Parathyroid adenoma (tissue), 2 donors: ENCODE data around the gene SHANK1.

Source experiments
- H2AFZ ChIP-seq: fragments of 300-600 bp; sonication (generic); one replicate; pipeline ENCODE4 v1.7.0; 2017; ENCODE audit warnings: antibody characterized with exemption, mild to moderate bottlenecking
- H3K27ac ChIP-seq: fragments of 300-600 bp; sonication (generic); one replicate; pipeline ENCODE4 v1.7.0; 2017
- H3K27me3 ChIP-seq: fragments of 300-600 bp; sonication (generic); one replicate; pipeline ENCODE4 v1.7.0; 2017; ENCODE audit warnings: low read length; ENCODE audit not compliant: control insufficient read depth, insufficient read depth
- H3K36me3 ChIP-seq: fragments of 300-600 bp; sonication (generic); one replicate; pipeline ENCODE4 v1.7.0; 2017; ENCODE audit warnings: low read length; ENCODE audit not compliant: control insufficient read depth, insufficient read depth
- H3K4me1 ChIP-seq: fragments of 300-600 bp; sonication (generic); one replicate; pipeline ENCODE4 v1.7.0; 2017; ENCODE audit warnings: control low read depth
- H3K4me2 ChIP-seq: fragments of 300-600 bp; sonication (generic); one replicate; pipeline ENCODE4 v1.7.0; 2017; ENCODE audit warnings: low read length
- H3K4me3 ChIP-seq: fragments of 300-600 bp; sonication (generic); one replicate; pipeline ENCODE4 v1.7.0; 2017; ENCODE audit warnings: low read depth, low read length
- H3K79me2 ChIP-seq: fragments of 300-600 bp; sonication (generic); one replicate; pipeline ENCODE4 v1.7.0; 2017; ENCODE audit warnings: control low read depth
- H3K9ac ChIP-seq: fragments of 300-600 bp; sonication (generic); one replicate; pipeline ENCODE4 v1.7.0; 2017; ENCODE audit warnings: mild to moderate bottlenecking
- H3K9me3 ChIP-seq: fragments of 300-600 bp; sonication (generic); one replicate; pipeline ENCODE4 v1.7.0; 2017; ENCODE audit warnings: low read length; ENCODE audit not compliant: control insufficient read depth
- CTCF ChIP-seq: fragments of 300-600 bp; sonication (generic); IDR thresholded peaks from one replicate; pipeline ENCODE4 v1.7.0; 2017; ENCODE audit warnings: antibody characterized with exemption, mild to moderate bottlenecking
- donor health status: primary hyperparathyroidism.

Gene SHANK1

GRCh38 chr19:50678323-50678722 is 41.3 kb downstream of the SHANK1 start:
- TF ChIP-seq CTCF: no peak
- Histone ChIP-seq H2AFZ (no peak overlapping the region), H3K9me3 (no peaks in the 10 kb centered on the region), H3K36me3 (no peaks in the 10 kb centered on the region), H3K9ac (no peak overlapping the region), H3K4me3 (no peak overlapping the region), H3K79me2 (no peaks in the 10 kb centered on the region), H3K4me1 (no peaks in the 10 kb centered on the region), H3K27me3 (no peaks in the 10 kb centered on the region), H3K4me2 (no peak overlapping the region), H3K27ac (no peak overlapping the region)

- Histone ChIP-seq H3K9me3 (no peaks in the 10 kb centered on the region), H3K4me3 (no peak overlapping the region), H3K9ac (no peak overlapping the region), H3K27me3 (no peaks in the 10 kb centered on the region), H3K4me2 (no peak overlapping the region), H3K36me3 (no peaks in the 10 kb centered on the region), H3K27ac (no peak overlapping the region), H3K79me2 (no peaks in the 10 kb centered on the region), H2AFZ (no peak overlapping the region), H3K4me1 (no peaks in the 10 kb centered on the region)
- no peak for TF ChIP-seq CTCF
Measured at GRCh38 chr19:50677636-50678035, 42.0 kb downstream of the SHANK1 start.

GRCh38 chr19:50676625-50677197 is 42.9 kb downstream of the SHANK1 start:
- no peak for TF ChIP-seq CTCF
- Histone ChIP-seq H3K9ac (no peak overlapping the region), H3K9me3 (no peaks in the 10 kb centered on the region), H3K36me3 (no peaks in the 10 kb centered on the region), H3K4me3 (no peak overlapping the region), H3K27ac (no peak overlapping the region), H3K4me1 (no peaks in the 10 kb centered on the region), H3K79me2 (no peaks in the 10 kb centered on the region), H2AFZ (no peak overlapping the region), H3K4me2 (no peak overlapping the region), H3K27me3 (no peaks in the 10 kb centered on the region)

GRCh38 chr19:50673118-50673517 is 46.5 kb downstream of the SHANK1 start:
- no peaks in the 10 kb centered on the region for H3K27me3 ChIP-seq
- H2AFZ ChIP-seq: no peak overlapping the region
- H3K4me2 ChIP-seq: no peak overlapping the region
- no peak overlapping the region for H3K27ac ChIP-seq
- no peak for TF ChIP-seq CTCF
- no peaks in the 10 kb centered on the region for H3K79me2 ChIP-seq
- H3K4me1 ChIP-seq: no peaks in the 10 kb centered on the region
- no peak overlapping the region for H3K4me3 ChIP-seq
- no peak overlapping the region for H3K9ac ChIP-seq
- H3K36me3 ChIP-seq: no peaks in the 10 kb centered on the region
- no peaks in the 10 kb centered on the region for H3K9me3 ChIP-seq

GRCh38 chr19:50670102-50670380 is 49.6 kb downstream of the SHANK1 start:
- Histone ChIP-seq H3K9me3 (no peaks in the 10 kb centered on the region), H3K9ac (no peak overlapping the region), H3K27me3 (peaks cover 3% of the 10 kb centered on the region), H3K36me3 (no peaks in the 10 kb centered on the region), H3K4me1 (no peaks in the 10 kb centered on the region), H3K4me2 (no peak overlapping the region), H3K27ac (no peak overlapping the region), H2AFZ (peak overlapping the region; percentile 20), H3K79me2 (no peaks in the 10 kb centered on the region), H3K4me3 (no peak overlapping the region)
- TF ChIP-seq CTCF: no peak
